HepG2 (cell line): ENCODE measurements around the gene HTR2A.

Experiments used
- FOSL2 ChIP-seq: sonication (generic); formaldehyde crosslinking; IDR thresholded peaks from 2 replicates; pipeline ENCODE4 v1.4.0; 2020; ENCODE audit warnings: missing genetic modification reagents
- GTF3A ChIP-seq: sonication (generic); formaldehyde crosslinking; conservative IDR thresholded peaks from 2 replicates; pipeline ENCODE4 v1.4.0; 2020; ENCODE audit warnings: mild to moderate bottlenecking, missing genetic modification reagents
- MTA3 ChIP-seq: sonication (generic); formaldehyde crosslinking; IDR thresholded peaks from 2 replicates; pipeline ENCODE4 v1.4.0; 2020; ENCODE audit warnings: missing genetic modification reagents
- NR2F1 ChIP-seq, 2 experiments: fragments of 450-650 bp in 1 of 2; formaldehyde crosslinking in 1 of 2; IDR thresholded peaks; 2 replicates each; pipeline versions ENCODE4 v1.5.0 to v1.6.1; 2016 to 2020; ENCODE audit warnings: mild to moderate bottlenecking in 1 of 2, missing compliant biosample characterization in 1 of 2, missing genetic modification reagents in 1 of 2, moderate library complexity in 1 of 2
- POLR2A ChIP-seq, 2 experiments: IDR thresholded peaks; 2 replicates each; pipeline ENCODE4 v1.6.1; 2011; ENCODE audit warnings: low read depth in 2 of 2, low read length in 2 of 2, mild to moderate bottlenecking in 1 of 2, moderate library complexity in 1 of 2; ENCODE audit not compliant: insufficient read depth in 1 of 2
- POLR2AphosphoS2 ChIP-seq: IDR thresholded peaks from 2 replicates; pipeline ENCODE4 v1.6.1; 2011; ENCODE audit warnings: low read depth, low read length, improper control_type of control experiment
- SP2 ChIP-seq: sonication (generic); formaldehyde crosslinking; IDR thresholded peaks from 2 replicates; pipeline ENCODE4 v1.5.1; 2020; ENCODE audit warnings: mild to moderate bottlenecking, missing genetic modification reagents
- ZNF383 ChIP-seq: sonication (generic); formaldehyde crosslinking; IDR thresholded peaks from 2 replicates; pipeline ENCODE4 v1.4.0; 2020; ENCODE audit warnings: missing genetic modification reagents, mild to moderate bottlenecking, borderline replicate concordance
- TF ChIP-seq, protein P1 (sequence below): sonication (generic); formaldehyde crosslinking; IDR thresholded peaks from 2 replicates; pipeline ENCODE4 v1.5.0; 2020; ENCODE audit warnings: missing genetic modification reagents
- TF ChIP-seq, protein P2 (sequence below): fragments of 450-650 bp; IDR thresholded peaks from 2 replicates; pipeline ENCODE4 v1.6.1; 2017; ENCODE audit warnings: mild to moderate bottlenecking

GRCh38 chr13:46884531-46884930 lies 12.3 kb downstream of the HTR2A start:
- TF ChIP-seq, protein P1, sequence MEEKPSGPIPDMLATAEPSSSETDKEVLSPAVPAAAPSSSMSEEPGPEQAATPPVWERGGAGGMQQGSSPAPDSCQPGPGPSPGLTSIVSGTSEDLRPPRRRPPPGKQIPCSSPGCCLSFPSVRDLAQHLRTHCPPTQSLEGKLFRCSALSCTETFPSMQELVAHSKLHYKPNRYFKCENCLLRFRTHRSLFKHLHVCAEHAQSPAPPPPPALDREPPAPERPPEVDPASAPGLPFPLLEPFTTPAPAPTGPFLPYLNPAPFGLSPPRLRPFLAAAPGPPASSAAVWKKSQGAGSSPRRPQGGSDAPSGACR, result no peak
- no peak for TF ChIP-seq GTF3A (CRISPR knock-in tag)
- no peak for TF ChIP-seq POLR2AphosphoS2
- TF ChIP-seq, protein P2, sequence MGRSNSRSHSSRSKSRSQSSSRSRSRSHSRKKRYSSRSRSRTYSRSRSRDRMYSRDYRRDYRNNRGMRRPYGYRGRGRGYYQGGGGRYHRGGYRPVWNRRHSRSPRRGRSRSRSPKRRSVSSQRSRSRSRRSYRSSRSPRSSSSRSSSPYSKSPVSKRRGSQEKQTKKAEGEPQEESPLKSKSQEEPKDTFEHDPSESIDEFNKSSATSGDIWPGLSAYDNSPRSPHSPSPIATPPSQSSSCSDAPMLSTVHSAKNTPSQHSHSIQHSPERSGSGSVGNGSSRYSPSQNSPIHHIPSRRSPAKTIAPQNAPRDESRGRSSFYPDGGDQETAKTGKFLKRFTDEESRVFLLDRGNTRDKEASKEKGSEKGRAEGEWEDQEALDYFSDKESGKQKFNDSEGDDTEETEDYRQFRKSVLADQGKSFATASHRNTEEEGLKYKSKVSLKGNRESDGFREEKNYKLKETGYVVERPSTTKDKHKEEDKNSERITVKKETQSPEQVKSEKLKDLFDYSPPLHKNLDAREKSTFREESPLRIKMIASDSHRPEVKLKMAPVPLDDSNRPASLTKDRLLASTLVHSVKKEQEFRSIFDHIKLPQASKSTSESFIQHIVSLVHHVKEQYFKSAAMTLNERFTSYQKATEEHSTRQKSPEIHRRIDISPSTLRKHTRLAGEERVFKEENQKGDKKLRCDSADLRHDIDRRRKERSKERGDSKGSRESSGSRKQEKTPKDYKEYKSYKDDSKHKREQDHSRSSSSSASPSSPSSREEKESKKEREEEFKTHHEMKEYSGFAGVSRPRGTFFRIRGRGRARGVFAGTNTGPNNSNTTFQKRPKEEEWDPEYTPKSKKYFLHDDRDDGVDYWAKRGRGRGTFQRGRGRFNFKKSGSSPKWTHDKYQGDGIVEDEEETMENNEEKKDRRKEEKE, result no peak
- TF ChIP-seq POLR2A (IDR thresholded peaks at IDR 0.05; ENCODE audit: insufficient read depth in 1 of 2, low read depth in 2 of 2, low read length in 2 of 2), result no peak
- no peak for TF ChIP-seq FOSL2 (CRISPR knock-in tag)
- no peak for TF ChIP-seq SP2 (CRISPR knock-in tag)
- no peak for TF ChIP-seq ZNF383 (CRISPR knock-in tag)
- TF ChIP-seq NR2F1 (CRISPR knock-in tag; IDR thresholded peaks at IDR 0.05), result no peak
- no peak for TF ChIP-seq MTA3
